GM18498 (cell line): ENCODE results near the gene DGKQ.

ENCODE experiments used
- ATAC-seq: cut with Tn5 transposase; IDR thresholded peaks from one replicate; pipeline ENCODE4 v1.9.1; 2021; ENCODE audit warnings: mild to moderate bottlenecking, moderate library complexity; ENCODE audit not compliant: unreplicated experiment

DGKQ gene

DNA sequence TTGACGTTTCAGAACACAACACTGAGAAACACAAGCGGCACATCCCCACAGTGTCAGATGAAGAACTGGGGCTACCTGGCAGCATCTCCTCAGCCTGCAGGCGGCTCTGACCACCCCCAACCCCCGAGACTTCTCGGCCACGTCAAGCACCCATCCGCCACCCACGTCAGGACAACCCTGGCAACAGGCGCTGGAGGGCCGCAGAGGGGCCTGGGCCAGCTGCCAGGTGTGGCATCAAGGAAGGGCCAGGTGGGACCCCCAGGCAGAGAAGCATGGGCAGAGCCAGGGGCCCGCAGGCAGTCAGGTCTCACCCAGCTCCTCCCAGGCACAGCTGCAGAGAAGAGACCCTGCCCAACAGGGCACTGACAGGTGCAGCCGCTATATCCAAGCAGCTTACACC is 63.5 kb downstream of the DGKQ start:
- no peak for ATAC-seq

- ATAC-seq, result no peak
These were observed 64.2 kb downstream of the DGKQ start for GRCh38 chr4:909131-909571.
